T-helper 1 cell (primary cell): Measurements from ENCODE around the gene CPT1B.
"Not testable (repeated sequence)": the region's sequence is repeated elsewhere in the genome, so short reads cannot be mapped to it uniquely, and the experiment has no call there.

Source experiments
- DNase-seq, 5 donors: peaks; one replicate each; pipeline ENCODE4 v3.0.0-alpha.2; 2012 to 2020

Gene CPT1B

DNA sequence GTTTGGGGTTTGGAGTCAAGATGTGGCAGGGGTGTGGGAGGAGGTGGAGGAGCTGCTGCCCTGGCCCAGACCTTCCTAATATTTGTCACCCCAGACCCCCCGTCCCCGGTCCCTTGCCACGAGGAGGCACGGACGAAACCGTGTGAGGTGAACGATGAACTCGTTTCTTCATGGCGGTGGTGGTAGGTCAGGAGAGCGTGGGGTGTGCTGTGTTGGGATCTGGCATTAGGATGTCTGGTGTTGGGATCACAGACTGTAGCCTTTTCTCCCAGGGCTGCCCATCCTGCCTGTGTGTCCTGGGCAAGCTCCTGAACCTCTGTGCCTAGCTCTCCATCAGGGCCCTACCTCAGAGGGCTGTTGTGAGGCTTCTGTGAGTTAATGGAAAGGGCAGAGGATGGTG is 30.8 kb upstream of the CPT1B start:
- no peak for DNase-seq

DNA sequence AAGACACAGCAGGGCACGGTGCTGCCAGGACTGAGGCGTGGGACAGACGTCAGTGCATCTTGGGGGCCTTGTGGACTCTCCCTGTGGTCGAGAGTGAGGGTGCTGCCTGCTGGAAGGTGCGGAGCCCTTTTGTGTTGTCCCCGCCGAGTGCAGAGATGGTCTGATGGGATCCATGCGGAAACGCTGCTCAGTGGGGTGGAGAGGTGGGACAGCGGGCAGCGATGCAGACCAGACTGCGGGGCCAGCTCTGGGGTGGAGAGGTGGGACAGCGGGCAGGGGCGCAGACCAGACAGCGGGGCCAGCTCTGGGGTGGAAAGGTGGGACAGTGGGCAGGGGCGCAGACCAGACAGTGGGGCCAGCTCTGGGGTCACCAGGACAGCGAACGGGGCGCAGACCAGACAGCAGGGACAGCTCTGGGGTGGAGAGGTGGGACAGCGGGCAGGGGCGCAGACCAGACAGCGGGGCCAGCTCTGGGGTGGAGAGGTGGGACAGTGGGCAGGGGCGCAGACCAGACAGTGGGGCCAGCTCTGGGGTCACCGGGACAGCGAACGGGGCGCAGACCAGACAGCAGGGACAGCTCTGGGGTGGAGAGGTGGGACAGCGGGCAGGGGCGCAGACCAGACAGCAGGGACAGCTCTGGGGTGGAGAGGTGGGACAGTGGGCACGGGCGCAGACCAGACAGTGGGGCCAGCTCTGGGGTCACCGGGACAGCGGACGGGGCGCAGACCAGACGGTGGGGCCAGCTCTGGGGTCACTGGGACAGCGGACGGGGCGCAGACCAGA is 30.0 kb upstream of the CPT1B start:
- DNase-seq = not testable (repeated sequence)

GRCh38 chr22:50607659-50608020 is 29.4 kb upstream of the CPT1B start:
- no peak for DNase-seq

GRCh38 chr22:50606946-50607658 is 28.9 kb upstream of the CPT1B start:
- no peak for DNase-seq

DNA sequence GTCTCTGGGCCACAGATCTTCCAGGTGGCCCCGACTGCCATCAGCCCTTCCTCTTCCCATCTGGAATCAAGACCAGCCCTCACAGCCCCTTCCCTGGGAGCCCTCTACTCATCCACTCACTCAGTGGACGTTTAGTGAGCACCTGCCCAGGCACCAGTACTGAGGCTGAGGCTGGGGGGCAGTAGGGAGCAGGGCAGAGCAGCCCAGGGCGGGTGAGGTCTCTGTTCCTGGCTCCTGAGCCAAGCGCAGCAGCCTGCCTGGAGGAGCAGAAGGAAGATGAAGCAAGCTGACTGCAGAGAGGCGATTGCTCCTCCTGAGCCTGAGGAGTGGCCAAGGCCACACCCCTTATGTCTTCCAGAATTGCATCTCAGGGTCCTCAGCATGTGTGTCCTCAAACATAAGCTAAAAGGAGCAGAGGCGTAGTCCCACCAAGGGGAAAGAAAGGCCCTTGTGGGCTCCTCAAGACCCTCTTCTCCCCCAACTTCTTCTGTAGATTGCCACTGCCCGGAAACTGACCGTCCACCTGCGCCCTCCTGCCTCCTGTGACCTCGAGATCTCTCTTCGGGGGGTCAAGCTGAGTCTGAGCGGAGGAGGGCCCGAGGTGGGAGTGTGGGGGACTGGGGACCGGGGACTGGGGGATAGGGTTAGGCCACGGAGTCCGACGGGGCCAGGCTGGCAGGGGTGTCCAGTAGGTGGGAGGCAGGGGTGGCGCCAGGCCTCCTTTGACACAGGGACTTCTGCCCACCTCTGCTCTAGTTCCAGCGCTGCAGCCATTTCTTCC is 28.1 kb upstream of the CPT1B start:
- no peak for DNase-seq

- DNase-seq = no peak
Measured at GRCh38 chr22:50605613-50606074, 27.4 kb upstream of the CPT1B start.

GRCh38 chr22:50605002-50605612 is 26.9 kb upstream of the CPT1B start:
- DNase-seq = no peak

DNA sequence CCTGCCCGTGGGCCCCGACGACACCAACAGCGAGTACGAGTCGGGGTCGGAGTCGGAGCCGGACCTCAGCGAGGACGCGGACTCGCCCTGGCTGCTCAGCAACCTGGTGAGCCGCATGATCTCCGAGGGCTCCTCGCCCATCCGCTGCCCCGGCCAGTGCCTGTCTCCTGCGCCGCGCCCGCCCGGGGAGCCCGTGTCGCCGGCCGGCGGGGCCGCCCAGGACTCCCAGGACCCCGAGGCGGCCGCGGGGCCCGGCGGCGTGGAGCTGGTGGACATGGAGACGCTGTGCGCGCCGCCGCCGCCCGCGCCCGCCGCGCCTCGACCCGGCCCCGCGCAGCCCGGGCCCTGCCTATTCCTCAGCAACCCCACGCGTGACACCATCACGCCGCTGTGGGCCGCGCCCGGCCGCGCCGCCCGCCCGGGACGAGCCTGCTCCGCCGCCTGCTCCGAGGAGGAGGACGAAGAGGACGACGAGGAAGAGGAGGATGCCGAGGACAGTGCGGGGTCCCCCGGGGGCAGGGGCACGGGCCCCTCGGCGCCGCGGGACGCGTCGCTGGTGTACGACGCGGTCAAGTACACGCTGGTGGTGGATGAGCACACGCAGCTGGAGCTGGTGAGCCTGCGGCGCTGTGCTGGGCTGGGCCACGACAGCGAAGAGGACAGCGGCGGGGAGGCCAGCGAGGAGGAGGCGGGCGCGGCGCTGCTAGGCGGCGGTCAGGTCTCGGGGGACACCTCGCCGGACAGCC is 26.2 kb upstream of the CPT1B start:
- no peak for DNase-seq

DNA sequence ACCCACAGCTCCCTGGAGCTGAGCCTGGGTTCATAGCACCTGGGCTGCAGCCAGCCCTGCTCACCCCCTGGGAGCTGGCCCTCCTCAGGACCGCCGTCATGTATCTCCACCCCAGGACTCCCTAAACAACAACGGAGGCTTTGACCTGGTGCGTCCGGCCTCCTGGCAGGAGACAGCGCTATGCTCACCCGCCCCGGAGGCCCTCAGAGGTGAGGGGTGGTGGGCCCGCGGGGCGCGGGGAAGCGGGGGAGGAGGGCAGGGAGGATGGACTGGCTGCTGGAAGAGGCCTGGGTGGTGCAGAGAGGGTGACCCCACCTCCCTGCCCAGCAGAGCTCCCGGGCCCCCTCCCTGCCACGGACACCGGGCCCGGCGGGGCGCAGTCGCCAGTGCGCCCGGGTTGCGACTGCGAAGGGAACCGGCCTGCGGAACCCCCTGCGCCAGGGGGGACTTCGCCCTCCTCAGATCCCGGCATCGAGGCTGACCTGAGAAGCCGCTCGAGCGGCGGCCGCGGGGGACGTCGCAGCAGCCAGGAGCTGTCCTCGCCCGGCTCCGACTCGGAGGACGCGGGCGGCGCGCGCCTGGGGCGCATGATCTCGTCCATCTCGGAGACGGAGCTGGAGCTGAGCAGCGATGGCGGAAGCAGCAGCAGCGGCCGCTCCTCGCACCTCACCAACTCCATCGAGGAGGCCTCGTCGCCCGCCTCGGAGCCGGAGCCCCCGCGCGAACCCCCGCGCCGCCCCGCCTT is 25.5 kb upstream of the CPT1B start:
- DNase-seq = no peak

GRCh38 chr22:50602338-50602700 is 24.1 kb upstream of the CPT1B start:
- no peak for DNase-seq

- no peak for DNase-seq
Measured at GRCh38 chr22:50601669-50602337, 23.6 kb upstream of the CPT1B start.

DNA sequence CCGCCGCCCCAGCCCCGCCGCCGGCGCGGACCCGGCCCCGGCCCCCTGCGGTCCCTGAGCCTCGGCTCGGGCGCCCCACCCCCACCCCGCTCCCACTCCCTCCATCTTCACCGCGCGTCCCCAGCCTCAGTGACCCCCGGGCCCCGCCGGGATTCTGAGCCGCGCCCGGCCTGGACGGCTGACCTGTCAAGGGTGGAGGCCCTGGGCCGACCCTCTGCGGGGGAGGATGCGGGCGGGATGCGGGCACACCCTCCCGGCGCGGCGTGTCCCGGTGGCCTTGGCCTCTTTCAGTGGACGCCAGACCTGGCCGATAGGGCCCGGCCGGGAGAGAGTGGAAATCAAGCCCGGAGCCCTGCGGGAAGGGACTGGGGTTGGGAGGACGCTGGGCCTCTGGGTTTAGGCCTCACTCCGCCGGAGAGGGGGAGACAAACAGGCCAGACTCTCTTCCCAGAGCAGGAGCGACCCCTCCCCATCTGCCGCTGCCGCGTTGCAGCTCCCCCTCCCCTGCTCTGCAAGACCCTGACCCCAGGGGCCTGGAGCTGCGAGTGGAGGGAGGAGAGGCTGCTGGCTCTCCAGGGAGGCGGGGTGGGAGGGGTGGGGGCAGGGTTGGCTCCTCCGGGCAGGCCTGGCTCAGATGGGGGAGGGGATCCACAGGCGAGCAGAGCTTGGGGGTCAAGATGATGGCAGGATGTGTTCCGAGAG is 22.9 kb upstream of the CPT1B start:
- no peak for DNase-seq

- no peak for DNase-seq
Measured at GRCh38 chr22:50600538-50600937, 22.3 kb upstream of the CPT1B start, which contains the start of gene MAPK8IP2. Gene MAPK8IP2, plus strand, starts transcription at chr22:50600793. Its CDS starts 26 bp downstream, at chr22:50600819.

DNA sequence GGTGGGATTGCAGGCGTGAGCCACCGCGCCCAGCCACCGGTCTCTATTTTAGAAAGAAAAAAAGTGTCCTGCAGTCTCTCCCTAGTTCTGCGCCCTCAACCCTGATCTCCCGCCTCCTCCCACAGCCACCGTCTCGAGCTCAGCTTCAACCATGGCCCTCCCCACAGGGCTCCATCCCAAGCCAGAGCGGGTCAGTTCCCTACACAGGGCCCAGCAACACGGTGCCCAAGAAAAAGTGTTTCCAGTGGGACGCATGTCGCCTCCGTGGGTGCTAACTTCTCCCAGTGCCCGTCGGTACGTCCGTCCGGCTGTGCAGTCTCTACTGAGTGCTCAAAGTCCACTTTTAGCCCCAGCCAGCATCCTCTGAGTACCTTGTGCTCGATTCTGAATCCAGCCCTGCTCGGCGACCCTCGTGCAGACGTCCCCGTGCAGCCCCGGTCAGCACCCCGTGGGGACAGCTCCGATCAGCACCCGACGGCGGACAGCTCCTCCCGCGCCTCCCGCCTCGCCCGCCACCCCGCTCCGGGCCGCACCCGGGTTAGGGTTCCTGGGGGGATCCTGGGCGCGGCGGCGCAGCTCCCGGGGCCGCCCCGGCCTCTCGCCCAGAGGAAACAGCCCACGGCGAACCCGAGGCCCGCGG is 21.7 kb upstream of the CPT1B start:
- peak in 3 of 5 donors; percentile 55 to 68 (median 60) for DNase-seq

DNA sequence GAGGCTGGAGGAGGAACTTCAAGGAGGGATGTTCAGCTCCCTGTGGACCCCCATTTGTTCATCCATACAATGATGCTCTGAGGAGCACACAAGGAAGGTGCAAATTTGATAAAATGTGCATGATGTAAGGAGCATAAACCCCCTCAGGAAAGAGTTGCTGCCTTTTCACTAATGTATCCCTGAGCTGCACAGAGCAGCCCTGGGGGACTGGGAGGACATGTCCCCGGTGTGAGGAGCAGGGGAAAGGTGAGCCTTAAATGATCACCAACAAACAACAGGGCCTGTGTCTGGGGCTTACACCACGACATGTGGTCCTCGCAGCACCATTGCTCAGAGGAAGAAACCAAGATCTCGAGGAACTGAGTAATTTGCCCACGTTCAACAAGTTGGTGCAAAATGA is 18.9 kb upstream of the CPT1B start:
- DNase-seq = no peak

DNA sequence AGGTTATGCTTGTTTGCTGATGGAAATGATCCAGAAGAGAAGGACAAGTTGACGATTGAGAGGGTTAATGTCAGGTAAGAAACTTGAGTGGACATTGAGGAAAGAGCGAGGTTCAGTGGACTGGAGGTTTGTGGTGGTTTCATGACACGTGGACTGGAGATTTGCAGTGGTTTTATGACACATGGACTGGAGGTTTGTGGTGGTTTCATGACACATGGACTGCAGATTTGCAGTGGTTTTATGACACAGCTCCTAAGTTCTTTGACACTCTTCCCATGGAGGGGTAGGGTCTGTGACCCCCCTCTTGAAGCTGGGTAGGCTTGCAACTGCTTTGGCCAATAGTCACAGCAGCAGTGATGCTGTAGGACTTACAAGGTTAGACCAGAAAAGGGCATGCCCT is 17.0 kb upstream of the CPT1B start:
- no peak for DNase-seq

GRCh38 chr22:50587407-50587806 is 9.2 kb upstream of the CPT1B start:
- no peak for DNase-seq

- DNase-seq = no peak
Measured at GRCh38 chr22:50586416-50586815, 8.2 kb upstream of the CPT1B start.

- DNase-seq = no peak
Measured at GRCh38 chr22:50585781-50586180, 7.6 kb upstream of the CPT1B start.

- no peak for DNase-seq
Measured at GRCh38 chr22:50585238-50585637, 7.0 kb upstream of the CPT1B start.
